K562 (cell line): ENCODE measurements around the gene NTF4. TPM values are rescaled to one million over a fixed set of nuclear protein-coding genes. Genes with fewer than 3 reads are reported as not detected.
"Not testable (repeated sequence)": the region's sequence is repeated elsewhere in the genome, so short reads cannot be mapped to it uniquely, and the experiment has no call there.

Experiments
- ATAC-seq: fragments of 200-7000 bp; cut with Tn5 transposase; 3 replicates; pipeline ENCODE4 v1.9.1; 2020; ENCODE audit warnings: moderate library complexity
- BruUV-seq: library from RNA; stranded (reverse); fragments of 400-500 nt; replicated peaks from 2 replicates; lab custom pipeline; 2021; lab: Mats Ljungman, UMichigan
- CTCF ChIA-PET: fragments of 300-600 bp; formaldehyde crosslinking; extraction: SDS; loops from one replicate; lab custom pipeline; 2021; ENCODE audit warnings: low intra/inter-chr PET ratio; lab: Yijun Ruan, JAX
- POLR2A ChIA-PET: fragments of 300-600, 350-650 bp; sonication (Branson Sonifier 250); formaldehyde crosslinking; extraction: SDS; loops from one replicate; lab custom pipeline; 2021; ENCODE audit warnings: antibody characterized with exemption, inconsistent platforms; lab: Yijun Ruan, JAX
- DNase-seq, 4 experiments: peaks; one replicate each; pipeline versions ENCODE4 v3.0.0 to v3.0.0-alpha.2; 2011 to 2018; ENCODE audit warnings: low spot score in 3 of 4, mixed read lengths in 3 of 4; ENCODE audit errors: extremely low read depth in 1 of 4
- FAIRE-seq: peaks from 2 replicates; lab custom pipeline; 2011; peaks lifted over from hg19 to GRCh38; lab: Jason Lieb, UNC
- H2AFZ ChIP-seq: 2 replicates; pipeline ENCODE4 v1.6.0; 2011; ENCODE audit warnings: low read depth, low read length, control low read depth, inconsistent platforms
- H3K27ac ChIP-seq: fragments of 200-600 bp; 3 replicates; pipeline ENCODE4 v1.8.0; 2011; ENCODE audit warnings: low read depth, mild to moderate bottlenecking, control low read depth, inconsistent platforms, low read length, moderate library complexity, mixed read lengths; ENCODE audit errors: extremely low read depth
- H3K27me3 ChIP-seq, 2 experiments: fragments of 300-600 bp in 1 of 2; 2 replicates in 1 of 2; 3 replicates in 1 of 2; pipeline versions ENCODE4 v1.6.0 to v1.8.0; 2011; ENCODE audit warnings: inconsistent platforms in 2 of 2, low read length in 2 of 2, mild to moderate bottlenecking in 1 of 2, mixed read lengths in 1 of 2, moderate library complexity in 1 of 2; ENCODE audit not compliant: control insufficient read depth in 2 of 2, insufficient read depth in 2 of 2
- H3K36me3 ChIP-seq: fragments of 300-600 bp; 3 replicates; pipeline ENCODE4 v1.8.0; 2011; ENCODE audit warnings: mild to moderate bottlenecking, low read length, inconsistent platforms; ENCODE audit not compliant: control insufficient read depth, insufficient read depth
- H3K4me1 ChIP-seq, 2 experiments: fragments of 200-600 bp in 1 of 2; replicated peaks in 1 of 2; 2 replicates in 1 of 2; 3 replicates in 1 of 2; pipeline versions ENCODE4 v1.5.1 to v1.8.0; 2011; ENCODE audit warnings: inconsistent platforms in 2 of 2, low read length in 2 of 2, mild to moderate bottlenecking in 1 of 2, mixed read lengths in 1 of 2, moderate library complexity in 1 of 2; ENCODE audit not compliant: control insufficient read depth in 2 of 2, insufficient read depth in 2 of 2
- H3K4me2 ChIP-seq: 2 replicates; pipeline ENCODE4 v1.6.1; 2011; ENCODE audit warnings: low read length, control low read depth, inconsistent platforms, mixed read lengths; ENCODE audit not compliant: insufficient read depth
- H3K4me3 ChIP-seq: fragments of 200-600 bp; sonication (generic), shearing (Covaris generic); 2 replicates; pipeline ENCODE4 v1.5.1; 2016; ENCODE audit warnings: control low read depth, inconsistent platforms
- H3K79me2 ChIP-seq: fragments of 200-600 bp; 3 replicates; pipeline ENCODE4 v1.8.0; 2011; ENCODE audit warnings: low read length, inconsistent platforms; ENCODE audit not compliant: control insufficient read depth, insufficient read depth
- H3K9ac ChIP-seq, 2 experiments: 2 replicates each; pipeline versions ENCODE4 v1.6.0 to v1.6.1; 2011; ENCODE audit warnings: low read depth in 2 of 2, low read length in 2 of 2, control low read depth in 1 of 2, inconsistent platforms in 1 of 2, mild to moderate bottlenecking in 1 of 2, mixed read lengths in 1 of 2; ENCODE audit not compliant: insufficient read depth in 1 of 2
- H3K9me1 ChIP-seq: one replicate; pipeline ENCODE4 v1.6.0; 2011; ENCODE audit warnings: inconsistent platforms, mild to moderate bottlenecking, low read length, moderate library complexity; ENCODE audit not compliant: control insufficient read depth, insufficient read depth
- H3K9me3 ChIP-seq: replicated peaks from 2 replicates; pipeline ENCODE4 v1.5.1; 2011; ENCODE audit warnings: low read depth, low read length, inconsistent platforms; ENCODE audit not compliant: control insufficient read depth, insufficient read depth
- H4K20me1 ChIP-seq: replicated peaks from 2 replicates; pipeline ENCODE4 v1.6.1; 2011; ENCODE audit warnings: low read length, inconsistent platforms, mixed read lengths; ENCODE audit not compliant: control insufficient read depth, insufficient read depth
- WGBS: fragments of 100-300 bp; shearing (Covaris generic); methylation state at CpG from one replicate; pipeline ENCODE4 v1.1.6; 2016; ENCODE audit warnings: low coverage, mixed read lengths; ENCODE audit not compliant: insufficient coverage; ENCODE audit errors: missing lambda C conversion rate; 5-methylcytosine and 5-hydroxymethylcytosine counted together
- in situ Hi-C: fragments of 300-500 bp; cut with MboI; formaldehyde crosslinking; loops from 4 replicates; pipeline ENCODE4 v1.15.0; 2018; ENCODE audit warnings: inconsistent platforms, mixed read lengths
- intact Hi-C: fragments of 100-400 bp; cut with micrococcal nuclease; formaldehyde crosslinking; loops from 2 replicates; pipeline ENCODE4 v1.14.2; 2022
- polyA plus RNA-seq, 8 experiments: library from polyadenylated mRNA; depleted of rRNA in 4 of 8; stranded (reverse) in 5 of 8; unstranded in 3 of 8; fragments of >200 nt; fragmentation: Nextera tagmentation in 2 of 8; fragmentation: Illumina TruSeq in 1 of 8; extraction: Ambion mirVana in 2 of 8; extraction: Trizol in 1 of 8; gene quantifications; 2 replicates each; pipeline versions ENCODE4 v1.2.1 to v1.2.3, GENCODE V29; 2011 to 2014; ENCODE audit warnings: inconsistent platforms in 1 of 8, missing spikeins in 1 of 8
- total RNA-seq, 7 experiments: library from RNA; depleted of rRNA in 6 of 7; stranded (reverse); fragments of >200 nt in 6 of 7; fragmentation: Illumina TruSeq in 2 of 7; extraction: Trizol in 2 of 7; gene quantifications; 2 replicates each; pipeline versions ENCODE4 v1.2.1 to v1.2.3, GENCODE V29; 2011 to 2021; ENCODE audit warnings: low replicate concordance in 1 of 7

The NTF4 gene
- total and polyA plus RNA-seq, 9 of the 15 experiments (the other 6 are each of a cell fraction or from before 2014, with no cell fraction given) = not detected

GRCh38 chr19:49049011-49049410 lies 15.6 kb downstream of the NTF4 start, which contains the start of gene CGB8:
CGB8 (minus strand) TSS chr19:49049111; CDS start chr19:49048739, 372 bp downstream.
- H3K27me3 ChIP-seq, H3K9ac ChIP-seq, H4K20me1 ChIP-seq, H3K9me3 ChIP-seq, H3K79me2 ChIP-seq, intact Hi-C loops, CTCF ChIA-PET, in situ Hi-C loops, H3K4me2 ChIP-seq, BruUV-seq, DNase-seq, H3K27ac ChIP-seq, ATAC-seq, H3K9me1 ChIP-seq, H2AFZ ChIP-seq, H3K36me3 ChIP-seq, H3K4me3 ChIP-seq, H3K4me1 ChIP-seq, POLR2A ChIA-PET, FAIRE-seq: not testable (repeated sequence)
- whole genome bisulfite sequencing = 9% methylated on average over 10 of the region's 12 CpGs

- intact Hi-C loops, POLR2A ChIA-PET, BruUV-seq, ATAC-seq, H3K27ac ChIP-seq, H3K4me2 ChIP-seq, CTCF ChIA-PET, H3K79me2 ChIP-seq, H4K20me1 ChIP-seq, DNase-seq, H3K4me3 ChIP-seq, H3K9me3 ChIP-seq, H3K27me3 ChIP-seq, in situ Hi-C loops, H2AFZ ChIP-seq, FAIRE-seq, H3K9me1 ChIP-seq, H3K36me3 ChIP-seq, H3K4me1 ChIP-seq, H3K9ac ChIP-seq: not testable (repeated sequence)
- 3% methylated on average over 8 of the region's 15 CpGs for WGBS
Observed at GRCh38 chr19:49043548-49043947, 21.1 kb downstream of the NTF4 start, which contains the start of gene CGB5. CGB5 (plus strand) TSS chr19:49043848; CDS start chr19:49044210, 362 bp downstream.

- H3K27me3 ChIP-seq, H3K9me1 ChIP-seq, H3K9me3 ChIP-seq, BruUV-seq, POLR2A ChIA-PET, H4K20me1 ChIP-seq, ATAC-seq, H2AFZ ChIP-seq, intact Hi-C loops, H3K36me3 ChIP-seq, H3K27ac ChIP-seq, H3K9ac ChIP-seq, FAIRE-seq, DNase-seq, H3K4me1 ChIP-seq, H3K79me2 ChIP-seq, in situ Hi-C loops, H3K4me3 ChIP-seq, H3K4me2 ChIP-seq, CTCF ChIA-PET: not testable (repeated sequence)
- WGBS = 0% methylated on average over 1 of the region's 4 CpGs
Observed at GRCh38 chr19:49042666-49043065, 22.0 kb downstream of the NTF4 start.
